Renal pelvis (tissue), 4 donors: ENCODE measurements around the gene CERS6. TPM values are rescaled to one million over a fixed set of nuclear protein-coding genes. Genes with fewer than 3 reads are reported as not detected.
A peak's percentile ranks its signal among the peaks of the same experiment; 100 is the strongest.

Experiments
- DNase-seq: peaks from one replicate; pipeline ENCODE4 v3.0.0-alpha.2; 2013
- polyA plus RNA-seq, 3 donors: library from polyadenylated mRNA; unstranded; fragments of 120-200 nt; gene quantifications; one replicate each; pipeline ENCODE4 v1.2.1, GENCODE V29; 2013; ENCODE audit not compliant: insufficient read length in 3 of 3

CERS6 gene
- polyA plus RNA-seq, 3 donors: 41.8 to 44.3 (median 43.9) TPM

DNA sequence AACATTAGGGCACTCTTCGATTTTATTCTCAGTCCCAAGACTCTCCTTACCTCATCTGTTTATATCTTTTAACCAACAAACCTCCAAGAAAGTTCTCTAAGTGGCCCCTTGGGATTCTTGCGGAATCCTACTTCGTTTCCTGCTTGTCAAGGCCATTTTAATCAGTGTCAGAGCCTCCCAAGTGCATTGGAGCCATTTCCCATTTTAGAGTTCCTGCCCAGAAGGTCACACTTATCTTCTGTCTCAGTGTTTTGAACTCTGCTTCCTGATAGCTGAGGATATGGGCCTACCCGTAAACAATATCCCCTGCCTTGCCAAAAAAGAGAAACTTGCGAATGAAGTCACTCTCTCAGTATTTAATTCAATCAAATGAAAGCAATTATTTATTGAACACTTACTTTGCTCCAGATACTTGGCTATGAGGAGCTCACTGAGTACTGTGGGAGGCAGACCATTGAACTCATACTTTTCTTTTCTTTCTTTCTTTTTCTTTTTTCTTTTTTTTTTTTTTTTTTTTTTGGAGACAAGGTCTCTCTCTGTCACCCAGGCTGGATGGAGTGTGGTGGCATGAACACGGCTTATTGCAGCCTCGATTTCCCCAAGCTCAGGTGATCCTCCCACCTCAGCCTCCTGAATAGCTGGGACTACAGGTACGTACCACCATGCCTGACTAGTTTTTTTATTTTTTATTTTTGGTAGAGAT is 340.7 kb downstream of the CERS6 start:
- peak; percentile 44 for DNase-seq

DNA sequence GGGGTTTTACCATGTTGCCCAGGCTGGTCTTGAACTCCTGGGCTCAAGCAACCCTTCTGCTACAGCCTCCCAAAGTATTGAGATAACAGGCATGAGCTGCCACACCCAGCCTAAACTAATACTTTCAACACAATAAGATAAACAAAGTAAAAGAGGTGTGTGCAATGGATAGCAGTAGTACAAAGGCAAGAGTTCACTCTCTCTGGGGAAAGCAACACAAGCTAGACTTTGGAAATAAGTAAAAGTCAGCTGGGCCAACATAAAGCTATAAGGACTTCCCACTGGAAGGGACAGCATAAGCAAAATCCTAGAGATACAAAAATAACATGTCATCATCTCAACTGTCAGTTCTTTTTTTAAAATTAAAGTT is 341.2 kb downstream of the CERS6 start:
- no peak for DNase-seq

DNA sequence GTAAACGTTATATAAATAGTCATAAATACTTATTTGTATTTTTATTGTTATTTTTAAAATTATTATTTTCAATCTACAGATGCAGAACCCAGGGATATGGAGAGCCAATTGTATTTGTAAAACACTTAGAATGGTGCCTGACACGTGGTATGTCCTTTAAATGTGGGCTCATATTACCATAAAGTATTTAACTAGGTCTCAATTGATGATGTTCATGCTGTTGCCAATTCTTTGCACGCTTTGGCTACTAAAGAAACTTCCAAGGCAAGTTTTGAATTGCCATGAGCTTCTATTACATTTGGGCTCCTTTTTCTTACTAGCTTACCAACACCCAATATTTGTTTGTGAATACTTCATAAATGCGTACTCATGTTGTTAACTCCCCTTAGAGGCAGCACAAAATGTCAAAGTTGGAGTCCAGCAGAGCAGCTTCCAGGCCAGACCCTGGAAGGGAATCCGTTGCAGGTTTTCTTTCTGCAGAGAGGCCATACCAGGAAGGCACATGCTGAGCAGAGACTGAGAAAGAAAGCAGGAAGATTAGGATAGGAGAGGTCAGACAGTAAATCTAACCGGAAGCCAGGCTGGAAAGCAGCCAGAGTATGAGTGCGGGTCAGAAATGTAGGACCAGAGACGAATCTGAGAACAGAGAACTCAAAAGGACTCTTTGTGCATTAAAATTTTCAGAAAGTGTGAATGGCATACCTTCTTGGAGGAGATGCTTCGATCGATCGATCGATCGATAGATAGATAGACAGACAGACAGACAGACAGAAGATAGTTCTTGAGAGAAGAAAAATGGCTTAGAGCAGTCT is 342.2 kb downstream of the CERS6 start:
- DNase-seq: no peak

DNA sequence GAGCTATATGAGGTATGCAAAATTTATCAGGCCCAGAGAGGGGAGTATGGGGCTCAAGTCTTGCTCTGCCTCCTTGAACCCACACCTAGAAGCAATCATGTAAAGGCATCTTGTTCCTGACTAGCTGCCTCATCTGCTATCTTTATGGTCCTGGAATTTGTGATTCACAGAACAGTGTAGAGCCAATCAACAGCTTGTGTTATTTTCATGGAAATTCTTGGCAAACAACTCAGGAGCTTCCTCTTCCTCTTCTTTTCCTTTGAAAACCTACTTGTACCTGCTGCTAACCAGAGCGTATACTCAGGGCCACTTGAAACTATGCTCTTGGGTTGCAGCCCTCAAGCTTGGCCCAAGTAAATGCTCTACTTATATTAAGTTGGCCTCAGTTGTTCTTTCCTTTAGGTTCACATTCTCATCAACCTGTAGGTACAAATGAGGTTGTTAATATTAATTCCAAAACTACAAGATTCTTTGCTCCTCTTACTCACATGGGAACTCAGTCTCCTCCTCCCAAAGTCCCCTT is 342.9 kb downstream of the CERS6 start:
- DNase-seq: no peak

DNA sequence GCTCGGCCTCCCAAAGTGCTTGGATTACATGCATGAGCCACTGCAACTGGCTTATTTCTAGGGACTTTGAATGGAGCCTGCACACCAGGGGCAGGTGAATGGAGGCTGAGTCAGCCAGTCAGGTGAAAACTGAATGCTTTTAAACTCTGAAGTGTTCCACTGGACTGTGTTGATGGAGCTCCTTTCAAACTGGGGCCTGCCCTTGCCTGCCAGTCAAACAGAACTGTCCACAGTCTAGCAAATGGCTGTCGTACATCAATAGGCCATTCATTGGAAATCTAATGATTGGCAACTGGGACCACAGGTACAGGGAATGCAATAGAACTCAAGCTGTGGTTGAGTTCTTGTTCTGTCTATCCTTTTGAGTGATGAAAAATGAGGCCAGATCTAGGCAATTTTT is 345.4 kb downstream of the CERS6 start:
- DNase-seq: no peak

DNA sequence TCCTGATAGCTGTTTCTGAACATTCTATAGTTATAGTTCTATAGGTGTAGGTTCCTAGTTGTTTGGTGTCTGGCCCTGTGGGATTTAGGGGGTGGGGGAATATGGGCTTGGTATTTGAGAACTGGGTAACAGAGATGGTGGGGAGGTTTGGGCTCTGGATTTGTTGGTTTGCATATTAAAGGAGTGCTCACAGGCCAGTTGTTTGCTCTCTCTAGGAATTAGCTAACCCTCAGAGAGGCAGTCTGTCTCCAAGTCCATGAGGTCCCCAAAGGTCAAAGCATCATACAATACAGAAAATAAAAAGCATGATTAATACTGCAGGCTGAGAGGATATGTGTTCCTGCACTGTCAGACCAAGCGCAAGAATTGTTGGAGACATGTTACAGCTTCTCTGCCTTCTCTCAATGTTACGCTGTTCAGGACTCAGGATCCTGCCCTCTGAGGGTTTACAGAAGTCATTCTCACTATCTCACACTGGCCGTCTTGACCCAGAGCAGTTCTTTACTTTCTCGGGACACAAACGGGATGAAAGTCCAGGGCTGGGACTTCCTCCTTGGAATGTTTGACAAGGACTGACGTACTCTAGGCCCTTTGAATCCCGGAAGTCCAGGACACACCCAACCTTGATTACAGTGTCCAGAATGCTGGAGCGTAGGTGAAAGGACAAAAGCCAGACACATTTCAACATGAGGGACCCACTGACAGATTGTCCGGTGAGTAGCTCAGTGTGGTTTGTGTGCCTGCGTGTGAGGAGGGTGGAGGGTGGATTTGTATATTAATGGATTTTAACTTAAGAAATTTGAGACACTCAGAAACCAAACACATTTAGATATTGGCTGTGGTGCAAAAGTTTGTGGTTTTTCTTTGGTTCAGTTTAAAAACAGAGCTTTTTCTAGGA is 346.1 kb downstream of the CERS6 start, which contains the start of gene NOSTRIN:
Gene NOSTRIN (plus strand): TSS at position 677 of the 898 bp plus-strand sequence. CDS start 10 bp downstream, at position 687.
- DNase-seq: peak; percentile 37

DNA sequence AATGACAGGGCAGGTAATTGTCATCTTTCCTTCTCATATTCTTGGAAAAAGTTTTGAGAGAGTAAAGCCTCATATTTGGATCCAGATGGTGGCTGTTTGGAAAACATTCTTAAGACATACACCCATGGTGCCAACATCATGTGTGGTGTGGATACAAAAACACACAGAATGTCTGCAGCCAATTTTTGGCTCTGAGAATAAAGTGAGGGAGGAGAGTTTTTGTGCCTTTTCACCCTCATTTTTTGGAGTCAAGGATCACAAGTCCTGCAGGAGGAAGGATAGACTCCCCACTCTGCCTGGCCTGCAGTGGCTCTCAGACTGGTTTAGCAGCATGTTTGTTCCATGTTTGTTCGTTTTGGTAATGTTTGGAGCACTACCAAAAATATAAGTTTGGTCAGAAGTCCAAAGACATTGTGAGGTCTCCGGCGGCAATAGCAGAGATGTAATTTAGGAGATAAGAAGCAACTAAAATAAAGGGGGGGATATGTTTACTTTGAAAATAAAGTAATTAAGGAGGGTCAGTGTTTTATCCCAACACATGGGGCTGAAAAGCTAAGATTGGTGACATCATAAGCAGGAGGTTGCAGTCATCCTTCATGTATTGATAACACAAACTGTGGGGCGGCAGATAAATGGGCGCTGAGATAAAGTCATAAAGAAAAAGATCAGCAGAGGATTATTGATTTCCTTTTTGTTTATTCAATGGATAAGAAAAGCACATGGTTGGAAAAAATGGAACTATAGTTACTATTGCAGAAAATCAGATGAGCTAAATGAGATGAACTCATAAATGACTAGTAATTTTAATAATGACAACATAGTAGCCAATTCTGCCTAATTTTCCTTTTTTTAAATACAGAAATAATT is 347.0 kb downstream of the CERS6 start:
- DNase-seq: no peak

DNA sequence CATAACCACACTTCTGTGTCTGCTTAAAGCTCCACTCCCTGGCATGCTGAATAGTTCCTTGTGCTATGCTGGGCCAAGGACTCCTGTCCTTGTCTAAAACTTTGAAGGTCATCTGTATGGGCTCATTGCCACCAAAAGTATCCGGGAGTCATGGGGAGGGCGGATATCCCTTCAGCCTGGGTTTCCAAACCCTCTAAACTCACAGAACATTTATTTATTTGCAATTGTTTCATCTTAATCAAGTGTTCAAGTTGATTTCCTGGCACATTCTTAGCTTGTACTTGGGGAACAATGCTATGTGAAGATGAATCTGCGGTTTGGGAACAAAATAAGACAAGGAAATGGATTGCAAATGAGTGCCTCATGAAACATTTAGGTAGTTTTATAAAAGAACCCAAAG is 348.1 kb downstream of the CERS6 start:
- DNase-seq: no peak

DNA sequence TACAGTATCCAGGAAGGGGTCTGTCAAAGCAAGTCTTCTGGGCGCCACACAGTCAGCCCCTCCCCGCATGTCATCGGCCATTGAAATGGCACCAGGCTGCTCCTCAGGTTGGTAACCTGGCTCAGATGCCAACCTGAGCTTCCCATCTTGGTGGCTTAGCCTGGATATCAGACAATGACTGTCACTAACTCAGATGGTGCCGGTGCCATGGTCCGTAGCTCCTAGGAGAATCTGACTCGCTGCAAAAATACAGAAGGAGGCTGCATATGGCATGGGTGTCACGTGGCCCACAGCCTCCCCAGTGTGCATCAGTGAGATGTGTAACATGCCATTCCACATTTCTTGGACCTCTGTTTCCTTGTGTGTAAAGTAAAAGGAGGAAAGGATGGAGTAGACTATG is 349.5 kb downstream of the CERS6 start:
- DNase-seq: no peak

DNA sequence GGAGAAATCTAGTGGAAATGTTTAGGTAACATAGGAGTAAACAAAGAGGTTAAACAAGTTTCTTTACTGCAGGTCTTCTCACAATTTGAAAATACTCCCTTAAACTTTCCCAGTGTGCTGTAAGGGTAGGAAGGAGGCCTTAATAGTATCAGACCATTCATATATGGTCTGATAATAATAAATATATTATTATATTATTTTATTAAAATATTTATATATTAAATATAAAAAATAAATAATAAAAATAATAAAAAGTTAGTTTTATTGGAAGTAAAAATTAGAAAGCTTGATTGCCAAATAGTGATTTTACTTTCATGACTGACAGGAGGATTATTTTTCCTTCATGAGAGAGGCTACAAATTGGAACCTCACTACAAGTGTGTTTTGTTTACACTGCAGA is 353.5 kb downstream of the CERS6 start:
- DNase-seq: no peak

DNA sequence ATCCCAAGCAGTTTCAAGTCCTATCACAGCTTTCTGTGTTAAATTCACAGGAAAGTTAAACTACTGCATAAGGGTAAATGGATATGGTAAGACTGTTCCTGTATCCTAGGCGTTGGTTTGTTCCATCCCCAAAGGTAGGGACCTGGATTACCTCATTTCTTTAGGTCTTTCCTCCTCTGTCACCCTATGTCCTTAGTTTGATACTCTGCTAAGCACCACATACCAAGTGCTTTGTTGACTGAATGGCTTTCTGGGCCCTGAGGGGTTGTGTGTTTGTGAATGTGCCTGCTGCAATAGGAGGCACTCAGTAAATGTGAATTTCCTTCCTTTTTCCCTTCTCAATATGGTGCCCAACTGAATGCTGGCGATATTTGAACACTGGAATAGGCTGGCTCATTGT is 354.2 kb downstream of the CERS6 start:
- DNase-seq: no peak

DNA sequence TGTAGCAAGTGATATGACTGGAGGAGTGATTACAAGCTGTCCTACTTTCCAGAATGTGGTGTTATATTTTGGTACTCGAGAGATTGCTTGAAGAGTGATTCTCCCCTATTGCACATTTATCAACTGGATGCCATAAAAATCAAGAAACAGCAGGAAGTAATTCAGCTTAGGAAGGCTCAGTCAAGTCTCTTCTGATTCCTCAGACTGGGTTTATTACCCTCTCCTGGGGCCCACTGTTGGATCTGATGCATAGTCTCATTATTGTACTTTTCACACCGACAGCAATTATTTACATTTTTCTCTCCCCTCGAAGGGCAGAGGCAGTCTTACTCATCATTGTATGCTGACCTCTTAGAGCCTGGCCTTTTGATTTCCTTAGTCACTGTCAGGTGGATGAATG is 355.6 kb downstream of the CERS6 start:
- DNase-seq: no peak

DNA sequence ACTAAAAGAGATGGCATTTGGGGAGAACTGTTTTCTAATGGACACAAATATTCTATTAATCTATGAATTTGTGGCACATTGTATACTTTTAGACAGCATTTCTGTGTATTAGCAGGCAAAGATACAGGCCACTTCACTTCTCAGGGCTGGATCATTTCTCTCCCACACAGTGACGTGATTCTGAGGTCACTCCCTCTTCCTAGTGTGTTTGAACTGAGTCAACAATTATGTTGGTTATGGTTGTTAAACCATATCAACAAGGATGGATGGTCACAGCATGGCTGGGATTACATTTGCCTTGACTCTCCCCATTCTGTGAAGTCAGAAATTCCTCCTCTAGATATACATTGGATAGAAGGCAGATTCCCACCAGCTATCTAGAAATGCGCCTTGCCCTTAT is 358.0 kb downstream of the CERS6 start:
- DNase-seq: no peak

DNA sequence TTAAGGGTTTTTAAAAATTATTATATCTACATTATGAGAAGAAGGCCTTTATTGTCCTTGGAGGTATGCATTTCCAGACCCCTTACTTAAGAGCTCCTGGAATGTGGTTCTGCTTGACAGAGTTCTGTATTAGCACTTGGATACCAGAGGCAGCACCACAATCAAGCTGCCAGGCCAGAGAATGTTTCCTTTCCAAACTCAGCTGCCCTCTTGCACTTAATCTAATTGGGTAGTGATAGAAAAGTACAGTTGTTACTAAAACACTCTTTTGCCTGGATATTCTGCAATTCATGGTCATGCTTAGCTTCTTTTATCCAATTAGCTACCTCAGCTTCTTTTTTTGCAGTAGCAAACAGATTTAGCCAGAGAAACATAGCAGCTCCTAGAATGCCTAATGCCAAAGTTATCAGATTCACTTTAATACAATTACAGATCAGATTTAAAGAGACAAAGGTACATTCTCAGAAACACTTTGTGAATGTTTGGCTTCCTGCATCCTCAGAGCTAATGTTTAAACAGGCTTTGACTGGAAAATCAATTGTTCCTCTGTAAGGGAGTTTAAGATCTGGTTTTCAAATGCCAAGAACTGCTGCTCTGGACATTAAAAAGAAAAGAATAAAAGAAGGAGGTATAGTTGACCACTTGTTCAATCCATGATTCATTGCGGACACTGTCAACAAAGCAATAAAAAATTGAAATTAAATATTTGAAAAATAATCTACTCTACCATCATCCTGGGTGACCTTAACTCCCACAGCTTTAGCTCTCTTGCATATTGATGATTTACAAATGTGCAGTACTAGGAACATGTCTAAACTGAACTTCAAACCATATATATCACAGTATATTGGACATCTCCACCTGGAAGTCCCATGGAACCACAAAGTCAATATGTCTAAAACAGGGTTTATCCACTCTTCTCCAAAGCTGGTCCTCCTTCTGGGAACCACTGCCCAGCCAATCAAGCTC is 359.2 kb downstream of the CERS6 start:
- no peak for DNase-seq

DNA sequence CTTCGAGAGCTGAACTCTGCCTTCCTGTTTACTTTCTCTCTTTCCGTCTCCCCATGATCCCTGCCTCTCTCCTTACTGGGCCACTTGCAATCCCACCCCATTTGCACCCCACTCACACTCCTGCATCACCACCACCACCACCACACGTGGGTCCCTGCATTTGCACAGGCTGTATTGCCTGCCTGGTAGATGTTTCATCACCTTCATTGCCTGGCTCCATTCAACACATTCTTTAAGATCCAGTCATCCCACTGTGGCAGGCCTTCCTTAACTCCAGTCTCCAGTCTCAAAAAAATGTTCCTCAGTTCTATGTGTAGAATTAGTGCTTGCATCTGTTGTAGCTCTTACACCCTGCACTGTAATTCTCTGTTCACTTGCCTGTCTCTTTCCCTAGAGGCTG is 360.3 kb downstream of the CERS6 start:
- DNase-seq: no peak

DNA sequence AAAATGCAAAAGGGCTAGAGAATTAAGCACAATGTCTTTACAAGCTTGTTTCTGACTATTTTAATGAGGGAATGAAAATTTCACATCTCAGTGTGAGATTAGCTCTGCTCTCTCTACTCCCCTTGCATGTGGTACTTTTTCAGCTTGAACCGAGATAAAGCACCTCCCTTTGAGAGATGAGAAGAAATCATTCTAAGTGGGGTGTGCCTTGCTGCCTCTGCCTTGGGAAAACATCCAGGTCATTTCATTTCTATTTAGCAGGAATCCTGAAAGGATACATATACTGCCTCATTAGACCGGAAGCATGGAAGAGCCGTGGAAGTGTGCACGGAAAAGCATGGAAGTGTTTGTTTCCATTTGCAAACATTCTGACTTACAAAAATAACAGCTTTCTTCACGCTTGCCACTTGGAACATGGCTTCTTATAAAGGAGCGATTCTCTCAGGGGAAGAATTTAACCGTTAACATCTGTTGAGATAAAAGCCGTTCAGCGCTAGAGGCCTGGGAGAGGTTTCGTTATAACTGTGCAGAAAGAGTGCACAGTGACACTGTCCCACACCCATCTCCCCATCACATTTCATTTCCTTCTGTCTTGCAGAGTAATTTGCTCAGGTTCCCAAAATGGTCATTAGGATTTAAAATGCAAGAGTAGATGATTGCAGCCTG is 363.1 kb downstream of the CERS6 start:
- no peak for DNase-seq

DNA sequence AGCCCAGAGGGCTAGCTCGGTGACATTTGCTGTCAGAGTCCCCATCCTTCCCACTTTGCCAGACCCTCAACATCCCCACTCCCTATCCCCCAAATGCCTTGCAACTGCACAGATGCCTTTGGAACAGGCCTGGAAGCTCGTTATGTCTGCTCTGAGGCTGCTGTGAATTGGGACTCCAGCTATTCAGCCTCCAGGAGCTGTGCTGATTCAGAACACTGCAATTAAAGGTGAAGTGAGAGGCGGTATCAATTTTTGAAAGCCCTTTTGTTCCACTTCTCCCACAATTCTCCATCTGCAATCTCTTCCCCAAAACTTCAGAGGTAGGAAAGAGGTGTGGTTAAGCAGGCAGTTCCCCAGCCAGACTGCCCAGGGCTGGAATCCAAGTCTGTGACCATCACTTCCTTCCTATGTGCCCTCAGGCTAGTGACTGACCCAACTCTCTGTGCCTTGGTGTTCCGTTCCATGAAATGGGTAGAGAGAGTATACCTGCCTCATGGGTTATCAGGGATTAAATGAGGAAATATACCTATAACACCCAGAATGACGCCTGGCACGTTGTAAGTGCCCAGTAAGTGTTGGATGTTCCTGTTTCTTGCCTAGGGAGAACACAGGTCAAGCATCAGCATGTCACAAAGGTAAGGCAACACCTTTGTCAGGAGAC is 363.9 kb downstream of the CERS6 start:
- no peak for DNase-seq

DNA sequence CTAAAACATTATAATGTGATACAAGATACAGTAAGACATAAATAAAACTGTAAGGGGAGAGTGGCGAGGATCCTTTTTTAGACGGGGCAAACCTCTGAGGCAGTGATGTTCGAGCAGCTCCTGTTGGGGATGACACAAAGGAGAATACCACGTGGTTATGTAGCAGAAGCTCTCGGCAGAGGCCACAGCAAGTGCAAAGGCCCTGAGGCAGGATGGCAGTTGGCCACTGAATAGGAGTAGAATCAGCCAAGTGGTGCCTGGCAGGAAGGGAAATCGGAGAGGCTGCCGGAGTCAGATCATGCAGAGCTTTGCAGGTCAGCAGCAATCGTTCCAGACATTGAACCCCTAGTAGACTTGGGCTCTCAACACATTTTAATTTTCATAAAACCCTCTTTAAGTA is 365.5 kb downstream of the CERS6 start:
- no peak for DNase-seq

DNA sequence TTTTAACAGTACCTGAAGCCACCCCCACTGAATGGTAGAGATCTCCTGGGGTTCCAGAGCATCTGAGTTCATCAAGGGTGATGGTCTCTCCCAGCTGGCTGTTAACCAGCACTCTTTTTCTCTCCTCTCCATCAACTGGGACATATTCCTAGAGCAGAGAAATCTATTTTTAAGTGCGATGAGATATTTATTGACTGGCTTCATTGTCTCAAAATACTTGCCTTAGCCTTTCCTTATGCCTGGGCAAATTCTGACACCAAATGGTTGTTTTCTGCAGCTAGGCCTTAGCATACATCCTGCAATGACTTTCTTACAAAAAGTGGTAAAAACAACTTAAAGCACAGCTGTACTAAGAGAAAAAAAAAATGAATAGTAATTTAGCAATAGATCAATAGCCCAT is 365.9 kb downstream of the CERS6 start:
- no peak for DNase-seq
